ENCODE data around the gene FNDC10.

DNA sequence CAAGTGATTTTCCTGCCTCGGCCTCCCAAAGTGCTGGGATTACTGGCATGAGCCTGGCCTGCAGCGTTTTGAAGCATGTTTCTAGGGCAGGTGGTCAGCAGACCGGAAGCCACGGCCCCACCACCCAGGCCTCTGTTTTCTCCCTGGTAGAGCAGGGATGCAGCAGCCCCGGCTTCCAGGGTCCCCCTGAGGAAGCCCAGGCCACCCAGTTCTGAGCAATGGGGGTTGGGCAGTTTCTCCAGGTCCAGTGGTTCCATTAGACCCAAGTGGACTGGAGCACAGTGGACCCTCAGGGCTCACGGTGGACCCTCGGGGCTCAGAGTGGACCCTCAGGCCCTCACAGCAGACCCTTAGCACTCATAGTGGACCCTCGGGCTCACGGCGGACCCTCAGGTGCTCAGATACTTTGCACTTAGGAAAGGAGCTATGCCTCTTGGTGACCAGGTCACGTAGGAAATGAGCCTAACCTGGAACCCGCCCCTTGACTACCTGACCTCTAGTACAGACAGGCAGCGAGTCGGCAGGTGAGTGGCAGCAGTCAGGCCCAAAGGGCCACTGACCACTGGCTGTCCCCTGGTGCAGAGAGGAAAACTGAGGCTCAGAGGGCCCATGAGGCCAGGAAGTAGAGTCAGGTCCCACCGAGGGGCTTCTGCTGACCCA is 4.6 kb upstream of the FNDC10 start:
- TF ChIP-seq, protein P1, sequence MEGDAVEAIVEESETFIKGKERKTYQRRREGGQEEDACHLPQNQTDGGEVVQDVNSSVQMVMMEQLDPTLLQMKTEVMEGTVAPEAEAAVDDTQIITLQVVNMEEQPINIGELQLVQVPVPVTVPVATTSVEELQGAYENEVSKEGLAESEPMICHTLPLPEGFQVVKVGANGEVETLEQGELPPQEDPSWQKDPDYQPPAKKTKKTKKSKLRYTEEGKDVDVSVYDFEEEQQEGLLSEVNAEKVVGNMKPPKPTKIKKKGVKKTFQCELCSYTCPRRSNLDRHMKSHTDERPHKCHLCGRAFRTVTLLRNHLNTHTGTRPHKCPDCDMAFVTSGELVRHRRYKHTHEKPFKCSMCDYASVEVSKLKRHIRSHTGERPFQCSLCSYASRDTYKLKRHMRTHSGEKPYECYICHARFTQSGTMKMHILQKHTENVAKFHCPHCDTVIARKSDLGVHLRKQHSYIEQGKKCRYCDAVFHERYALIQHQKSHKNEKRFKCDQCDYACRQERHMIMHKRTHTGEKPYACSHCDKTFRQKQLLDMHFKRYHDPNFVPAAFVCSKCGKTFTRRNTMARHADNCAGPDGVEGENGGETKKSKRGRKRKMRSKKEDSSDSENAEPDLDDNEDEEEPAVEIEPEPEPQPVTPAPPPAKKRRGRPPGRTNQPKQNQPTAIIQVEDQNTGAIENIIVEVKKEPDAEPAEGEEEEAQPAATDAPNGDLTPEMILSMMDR (IDR thresholded peaks at IDR 0.05; ENCODE audit: low read depth, low read length), result no peak
- no peak for TF ChIP-seq MAX (IDR thresholded peaks at IDR 0.05; ENCODE audit: low read depth, low read length)
- TF ChIP-seq POLR2A (IDR thresholded peaks at IDR 0.05; ENCODE audit: extremely low read depth, insufficient read length), result no peak

All from NB4 (cell line).